ENCODE data around the gene ALK.
"Not testable (repeated sequence)": the region's sequence is repeated elsewhere in the genome, so short reads cannot be mapped to it uniquely, and the experiment has no call there.

ALK gene

GRCh38 chr2:29753671-29754444, 167.5 kb downstream of the ALK start:
- DNase-seq (ENCODE audit: low spot score), result no peak

- DNase-seq (ENCODE audit: low spot score), result no peak
These were observed 170.0 kb downstream of the ALK start for GRCh38 chr2:29751390-29751789.

DNA sequence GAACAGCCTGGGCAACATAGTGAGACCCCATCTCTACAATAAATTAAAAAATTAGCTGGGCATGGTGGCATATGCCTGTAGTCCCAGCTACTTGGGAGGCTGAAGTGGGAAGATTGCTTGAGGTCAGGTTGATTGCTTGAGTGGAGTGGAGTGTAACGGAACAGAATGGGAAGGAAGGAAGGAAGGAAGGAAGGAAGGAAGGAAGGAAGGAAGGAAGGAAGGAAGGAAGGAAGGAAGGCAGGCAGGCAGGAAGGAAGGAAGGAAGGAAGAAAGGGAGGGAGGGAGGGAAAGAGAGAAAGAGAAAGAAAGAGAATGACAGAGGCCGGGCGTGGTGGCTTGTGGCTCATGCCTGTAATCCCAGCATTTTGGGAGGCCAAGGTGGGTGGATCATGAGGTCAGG, 170.9 kb downstream of the ALK start:
- not testable (repeated sequence) for DNase-seq (ENCODE audit: low spot score)

- DNase-seq (ENCODE audit: low spot score), result peak; percentile 23
These were observed 171.5 kb downstream of the ALK start for GRCh38 chr2:29749843-29750242.

GRCh38 chr2:29749041-29749440, 172.3 kb downstream of the ALK start:
- peak; percentile 99 for DNase-seq (ENCODE audit: low spot score)

DNA sequence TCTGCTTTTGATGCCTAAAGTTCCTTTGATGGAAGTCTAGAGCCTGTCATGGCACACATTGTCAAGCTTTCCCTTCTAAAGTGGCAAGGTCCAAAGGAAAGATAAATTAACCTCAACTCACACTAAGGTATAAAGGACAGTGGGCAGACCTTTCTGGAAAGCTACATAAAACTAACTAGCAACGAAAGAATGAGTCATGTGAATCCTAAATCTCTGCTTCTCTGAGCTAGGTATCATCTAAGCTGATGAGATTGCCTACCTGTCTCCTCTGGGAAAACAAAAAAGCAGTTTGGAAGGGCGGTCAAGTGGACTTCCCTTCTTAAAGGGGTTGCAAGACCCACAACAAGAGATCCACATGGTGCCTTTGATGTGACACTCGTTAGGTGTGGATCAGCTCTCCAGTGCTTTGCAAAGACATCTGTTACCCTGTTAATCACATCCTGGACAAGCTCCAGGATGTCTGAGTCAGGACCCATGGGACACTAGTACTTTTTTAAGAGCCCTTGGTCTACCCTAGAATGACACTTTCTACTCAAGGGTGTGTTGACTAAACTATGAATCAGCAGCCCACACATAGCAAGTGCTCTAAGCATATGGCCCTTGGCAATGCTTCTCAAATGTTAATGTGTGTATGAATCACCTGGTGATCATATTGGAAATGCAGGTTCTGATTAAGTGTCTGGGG, 173.5 kb downstream of the ALK start:
- peak; percentile 99 for DNase-seq (ENCODE audit: low spot score)

- DNase-seq (ENCODE audit: low spot score), result no peak
These were observed 176.4 kb downstream of the ALK start for GRCh38 chr2:29744976-29745375.

- no peak for DNase-seq (ENCODE audit: low spot score)
These were observed 177.9 kb downstream of the ALK start for GRCh38 chr2:29743516-29743915.

GRCh38 chr2:29742656-29743055, 178.7 kb downstream of the ALK start:
- no peak for DNase-seq (ENCODE audit: low spot score)

- no peak for DNase-seq (ENCODE audit: low spot score)
These were observed 180.3 kb downstream of the ALK start for GRCh38 chr2:29741132-29741531.

DNA sequence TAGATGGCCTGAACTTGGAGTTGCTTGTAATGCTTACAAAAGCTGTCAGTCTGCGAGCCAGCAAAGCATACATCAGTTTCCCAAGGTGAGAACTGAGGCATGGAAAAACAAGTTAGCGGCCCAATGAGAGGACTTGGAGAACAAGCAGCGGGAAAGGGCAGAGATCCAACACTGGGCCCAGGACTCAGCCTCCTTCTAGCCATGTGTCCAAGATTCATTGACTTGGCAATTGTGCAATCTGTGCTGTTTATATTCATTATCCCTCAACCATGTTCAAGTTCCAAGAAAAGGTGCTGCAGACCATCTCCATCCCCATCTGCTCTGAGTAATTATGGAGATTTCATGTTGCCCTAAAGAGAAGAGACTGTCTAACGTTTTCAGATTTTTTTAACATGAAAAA, 187.4 kb downstream of the ALK start:
- DNase-seq (ENCODE audit: low spot score), result no peak

GRCh38 chr2:29733213-29733612, 188.2 kb downstream of the ALK start:
- DNase-seq (ENCODE audit: low spot score), result no peak

DNA sequence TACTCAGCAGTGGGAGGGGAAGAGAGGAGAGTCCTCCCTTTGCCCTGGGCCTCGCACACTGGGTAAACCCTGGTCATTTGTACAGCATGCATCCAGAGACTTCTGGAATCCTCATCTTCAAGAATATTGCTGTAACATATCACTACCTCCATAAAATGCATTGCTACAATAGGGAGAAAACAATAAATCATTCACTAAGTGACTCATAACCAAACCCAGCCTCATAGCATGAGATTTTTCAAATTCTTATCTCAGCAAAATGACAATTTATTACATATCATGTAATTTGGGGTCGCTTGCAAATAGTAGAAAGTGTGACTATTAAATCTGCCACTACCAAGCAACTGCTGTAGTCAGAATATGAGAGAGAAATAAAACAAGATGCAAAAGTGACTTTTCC, 189.4 kb downstream of the ALK start:
- DNase-seq (ENCODE audit: low spot score), result no peak

- no peak for DNase-seq (ENCODE audit: low spot score)
These were observed 191.5 kb downstream of the ALK start for GRCh38 chr2:29729932-29730331.

GRCh38 chr2:29729401-29729800, 192.0 kb downstream of the ALK start:
- DNase-seq (ENCODE audit: low spot score), result no peak

GRCh38 chr2:29726976-29727375, 194.4 kb downstream of the ALK start:
- DNase-seq (ENCODE audit: low spot score), result no peak

GRCh38 chr2:29725610-29726009, 195.8 kb downstream of the ALK start:
- DNase-seq (ENCODE audit: low spot score), result peak; percentile 81

DNA sequence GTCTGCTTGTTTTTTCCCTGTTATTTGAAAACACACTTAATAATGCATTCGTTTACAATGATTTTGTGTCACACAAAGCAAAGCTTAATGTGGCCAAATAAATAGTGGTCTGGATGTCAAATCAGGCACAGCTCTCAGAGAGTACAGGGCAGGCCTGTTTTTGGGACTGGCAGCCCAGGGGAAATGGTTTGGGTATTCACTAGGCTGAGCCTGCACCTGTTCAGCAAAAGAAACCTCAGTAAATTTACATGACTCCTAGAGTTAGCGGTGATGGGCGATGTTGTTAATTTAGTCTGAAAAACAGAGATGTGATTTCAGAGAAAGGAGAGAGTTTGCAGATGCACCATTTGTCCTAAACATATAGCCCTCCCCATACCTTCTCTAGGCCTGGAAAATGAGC, 197.1 kb downstream of the ALK start:
- DNase-seq (ENCODE audit: low spot score), result no peak

- peak; percentile 65 for DNase-seq (ENCODE audit: low spot score)
These were observed 198.0 kb downstream of the ALK start for GRCh38 chr2:29723255-29724001.

DNA sequence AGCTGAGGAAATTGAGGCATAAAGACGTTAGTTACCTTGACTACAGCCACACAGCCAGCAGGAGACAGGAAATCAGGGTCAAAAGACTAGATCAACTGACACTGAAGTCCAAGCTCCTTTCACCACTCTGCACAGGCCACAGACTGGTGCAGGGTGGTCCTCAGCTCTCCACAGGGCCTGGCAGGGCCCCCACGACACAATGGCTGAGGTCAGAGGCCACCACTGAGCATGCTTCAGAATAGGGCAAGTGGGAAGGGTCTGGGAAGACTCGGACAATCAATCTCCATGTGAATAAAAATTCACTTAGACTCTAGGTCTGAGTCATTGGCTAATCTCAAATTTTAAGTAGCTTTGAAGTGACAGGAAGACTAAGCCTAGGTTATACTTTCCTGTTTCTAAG, 201.7 kb downstream of the ALK start:
- no peak for DNase-seq (ENCODE audit: low spot score)

DNA sequence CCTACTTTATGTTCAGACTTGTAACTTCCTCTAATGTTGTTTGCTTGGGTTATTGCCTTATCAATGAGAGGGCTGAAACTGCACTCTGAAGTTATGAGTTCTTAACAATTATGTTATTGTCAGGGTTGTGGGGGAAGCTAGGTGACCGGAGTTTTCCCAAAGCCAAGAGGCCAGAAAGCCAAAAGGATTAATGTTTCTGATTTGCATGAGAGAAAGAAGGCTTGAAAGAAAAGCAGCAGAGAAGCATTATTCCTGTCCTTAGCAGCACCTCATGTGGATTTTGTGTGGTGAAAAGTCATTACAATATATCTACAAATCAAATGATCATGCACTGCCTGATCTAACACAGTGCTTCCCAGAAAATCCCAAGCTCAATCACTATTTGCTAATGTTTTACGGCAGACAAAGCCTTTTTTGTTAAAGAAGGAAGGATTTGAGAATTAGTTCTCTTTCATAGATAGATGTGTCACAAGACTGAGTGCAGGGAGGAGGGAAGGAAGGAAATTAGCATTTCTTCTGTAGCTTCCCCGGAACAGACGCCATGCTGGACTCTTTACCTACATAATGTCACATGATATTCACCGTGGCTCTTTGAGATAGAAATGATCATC, 203.2 kb downstream of the ALK start:
- no peak for DNase-seq (ENCODE audit: low spot score)

- no peak for DNase-seq (ENCODE audit: low spot score)
These were observed 205.7 kb downstream of the ALK start for GRCh38 chr2:29715655-29716054.

DNA sequence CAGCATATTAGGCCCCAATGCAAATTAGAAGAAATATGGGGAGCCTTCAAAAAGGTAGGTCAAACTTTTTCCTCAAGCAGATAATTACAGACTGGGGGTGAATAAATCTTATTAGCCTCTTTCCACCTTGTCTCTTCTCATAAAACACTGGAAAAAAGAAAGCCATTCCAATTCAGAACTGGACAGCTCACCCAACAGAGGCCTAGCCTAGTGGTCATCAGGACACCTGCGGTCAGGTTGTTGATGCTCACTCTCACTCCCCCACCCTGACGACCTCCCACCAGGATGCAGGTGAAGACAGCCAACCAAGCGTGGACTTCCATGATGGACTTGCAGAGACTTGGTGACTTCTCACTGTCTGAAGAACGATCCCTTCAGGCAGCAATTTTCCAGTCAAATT, 207.1 kb downstream of the ALK start:
- DNase-seq (ENCODE audit: low spot score), result no peak
